GM19238 (cell line): ENCODE measurements around the gene MTMR2.

ENCODE experiments used
- DNase-seq: peaks from one replicate; pipeline ENCODE4 v3.0.0; 2011; ENCODE audit warnings: low spot score; ENCODE audit not compliant: insufficient read length

MTMR2 gene

DNA sequence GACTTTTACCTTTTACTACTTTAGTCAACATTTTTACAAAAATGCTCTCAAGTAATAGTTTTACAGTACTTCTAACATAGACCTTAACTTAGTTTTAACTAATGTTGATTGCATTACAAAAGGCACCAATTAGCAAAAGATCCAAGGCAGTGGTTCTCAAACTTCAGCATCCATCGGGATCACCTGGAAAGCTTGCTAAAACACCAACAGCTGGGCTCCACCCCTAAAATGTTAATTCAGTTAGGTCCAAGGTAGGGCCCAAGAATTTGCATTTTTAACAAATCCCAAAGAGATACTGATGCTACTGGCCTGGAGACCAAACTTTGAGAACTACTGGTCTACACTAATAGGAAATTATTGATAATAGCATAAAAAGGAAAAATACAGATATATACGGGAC, 5.9 kb downstream of the MTMR2 start:
- no peak for DNase-seq

DNA sequence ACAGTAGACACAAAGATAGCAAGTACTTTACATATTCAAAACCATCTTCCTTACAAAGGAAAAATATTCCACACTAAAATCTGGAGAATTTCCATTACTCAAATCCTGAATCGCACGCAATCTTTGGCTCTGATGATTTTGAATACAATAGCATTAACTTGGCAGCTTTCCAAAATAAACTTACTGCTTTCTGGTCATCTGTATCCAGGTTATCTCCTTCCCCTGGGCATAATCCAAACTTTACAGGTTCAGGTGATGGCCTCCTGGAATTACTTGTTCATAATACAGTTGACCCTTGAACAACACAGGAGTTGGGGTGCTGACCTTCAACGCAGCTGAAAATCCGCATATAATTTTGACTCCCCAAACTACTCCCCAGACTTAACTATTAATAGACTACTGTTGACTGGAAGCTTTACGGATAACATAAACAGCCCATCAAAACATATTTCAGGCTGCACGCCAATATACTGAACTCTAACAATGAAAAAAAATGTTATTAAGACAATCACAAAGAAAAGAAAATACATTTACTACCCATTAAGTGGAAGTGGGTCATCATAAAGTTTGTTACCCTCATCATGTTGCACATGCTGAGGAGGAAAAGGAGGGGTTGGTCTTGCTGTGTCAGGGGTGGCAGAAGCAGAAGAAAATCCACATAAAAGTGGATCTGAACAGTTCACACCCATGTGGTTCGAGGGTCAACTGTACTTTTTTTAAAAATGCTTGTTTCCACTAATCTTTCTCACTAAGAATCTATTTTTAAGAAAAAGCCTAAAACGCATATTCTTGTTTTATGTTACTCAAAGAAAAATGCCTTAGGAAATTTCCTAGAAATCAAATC, 6.5 kb downstream of the MTMR2 start:
- DNase-seq = no peak

DNA sequence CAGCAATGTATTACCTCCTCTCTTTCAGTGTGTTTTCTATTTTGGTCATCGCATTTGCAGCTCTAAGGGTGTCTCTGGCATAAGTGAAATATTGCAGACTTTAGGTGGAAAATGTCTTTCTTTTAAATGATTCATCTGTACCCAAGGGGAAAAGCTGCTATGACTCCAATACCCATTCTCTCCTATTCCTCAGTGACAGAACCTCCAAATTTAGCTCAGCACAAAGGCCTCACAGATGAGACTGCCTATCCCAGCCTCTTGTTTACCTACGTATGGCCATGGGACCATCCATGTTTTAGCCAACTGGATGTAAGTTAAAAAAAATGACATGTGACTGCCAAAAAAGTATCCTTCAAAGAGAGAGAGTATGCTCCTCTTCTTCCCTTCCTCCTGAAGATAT, 7.9 kb downstream of the MTMR2 start:
- DNase-seq = no peak

DNA sequence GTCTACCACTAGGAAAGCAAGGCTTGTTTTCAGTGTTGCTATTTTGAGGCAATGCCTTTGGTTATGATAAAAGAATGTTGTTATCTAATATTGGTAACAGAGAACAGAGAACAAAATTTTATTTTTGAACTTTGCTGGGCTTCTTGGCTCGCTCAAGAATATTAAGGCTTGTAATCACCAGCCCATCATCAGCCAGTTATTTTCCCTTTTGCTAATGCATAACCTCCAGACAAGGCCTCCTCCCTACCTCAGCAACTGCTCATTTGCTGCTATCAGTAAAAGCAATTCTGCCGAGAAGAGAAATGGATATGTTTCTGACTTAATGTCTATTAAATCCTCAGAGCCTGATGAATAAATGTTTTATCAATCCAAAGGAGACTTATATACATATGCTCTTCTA, 8.9 kb downstream of the MTMR2 start:
- DNase-seq = no peak

DNA sequence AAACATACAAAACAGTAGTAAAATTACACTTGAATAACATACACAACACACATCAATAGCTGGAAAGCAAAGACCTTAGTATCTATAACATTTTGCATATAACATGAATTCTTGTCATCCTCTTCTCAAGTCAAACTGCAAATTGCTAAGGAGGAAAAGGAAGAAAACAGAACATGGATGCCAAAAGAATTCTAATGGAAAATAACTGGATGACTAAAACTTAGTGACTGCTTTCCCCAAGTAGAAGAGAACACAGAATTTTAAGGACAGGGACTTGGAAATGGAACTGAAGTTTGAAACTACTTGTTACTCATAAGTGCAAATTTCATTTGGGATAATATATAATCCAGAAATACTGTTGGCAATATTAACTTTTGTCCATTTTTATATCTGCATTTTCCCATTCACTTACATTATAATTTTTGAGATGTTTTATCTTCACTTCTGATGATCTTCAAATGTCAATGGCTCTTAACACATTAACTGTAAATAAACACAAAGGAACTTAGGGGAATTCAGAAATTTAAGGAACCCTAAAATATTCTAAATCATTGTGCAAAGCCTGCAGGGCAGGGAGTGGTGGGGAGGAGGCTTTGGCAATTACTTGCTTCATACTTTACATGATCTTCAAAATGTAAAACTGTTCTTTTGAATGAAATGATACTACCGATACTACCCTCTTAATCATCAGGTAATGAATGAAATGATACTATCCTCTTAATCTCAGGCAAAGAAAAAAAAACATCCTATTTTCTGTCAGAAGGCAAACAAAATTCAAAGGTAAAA, 9.9 kb downstream of the MTMR2 start:
- no peak for DNase-seq

DNA sequence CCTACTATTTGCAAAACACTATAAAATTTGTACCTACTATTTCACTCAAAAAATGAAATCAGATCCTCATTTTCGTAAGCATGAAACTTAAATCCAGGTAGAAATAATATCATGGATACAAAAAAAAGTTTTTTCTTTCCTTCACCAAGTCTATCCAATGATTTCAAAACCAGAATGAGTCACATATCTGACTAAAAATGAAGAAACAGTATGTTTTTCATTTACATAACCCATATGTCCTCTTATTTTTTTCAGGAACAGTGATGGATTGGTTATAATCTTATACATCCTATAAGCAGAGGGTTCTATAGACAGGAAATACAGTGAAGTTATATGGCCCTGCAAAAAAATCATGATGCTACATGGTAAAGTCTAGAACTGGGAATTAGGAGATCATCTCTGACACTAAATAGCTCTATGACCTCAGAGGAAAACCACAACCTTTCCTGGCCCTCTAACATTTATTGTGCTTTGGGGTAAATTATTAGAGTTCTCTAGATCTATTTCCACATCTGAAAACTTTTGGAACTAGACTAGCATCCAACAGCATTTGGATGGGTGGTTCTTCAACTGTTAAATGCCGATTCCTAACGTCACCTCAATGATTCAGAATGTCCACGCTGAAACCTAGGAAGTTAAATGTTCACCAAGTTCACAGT, 10.9 kb downstream of the MTMR2 start:
- DNase-seq = no peak

DNA sequence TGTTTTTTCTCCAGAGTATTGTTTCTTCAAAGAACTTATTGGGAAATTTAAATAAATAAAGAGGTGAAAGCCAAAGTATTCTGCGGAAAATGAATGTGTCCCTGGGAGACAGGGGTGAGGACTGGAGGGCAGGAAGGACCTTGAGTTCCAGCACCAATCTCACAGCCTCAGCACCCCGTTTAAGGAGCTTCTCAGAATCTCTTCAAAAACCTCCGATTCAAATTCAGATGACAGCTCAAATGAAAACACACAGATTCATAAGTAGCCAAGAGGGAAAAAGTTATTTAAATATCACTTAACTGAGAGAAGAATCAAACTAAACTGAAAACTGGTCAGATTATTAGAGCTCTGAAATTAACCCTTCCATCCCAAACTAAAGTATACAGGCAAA, 12.5 kb downstream of the MTMR2 start:
- no peak for DNase-seq

DNA sequence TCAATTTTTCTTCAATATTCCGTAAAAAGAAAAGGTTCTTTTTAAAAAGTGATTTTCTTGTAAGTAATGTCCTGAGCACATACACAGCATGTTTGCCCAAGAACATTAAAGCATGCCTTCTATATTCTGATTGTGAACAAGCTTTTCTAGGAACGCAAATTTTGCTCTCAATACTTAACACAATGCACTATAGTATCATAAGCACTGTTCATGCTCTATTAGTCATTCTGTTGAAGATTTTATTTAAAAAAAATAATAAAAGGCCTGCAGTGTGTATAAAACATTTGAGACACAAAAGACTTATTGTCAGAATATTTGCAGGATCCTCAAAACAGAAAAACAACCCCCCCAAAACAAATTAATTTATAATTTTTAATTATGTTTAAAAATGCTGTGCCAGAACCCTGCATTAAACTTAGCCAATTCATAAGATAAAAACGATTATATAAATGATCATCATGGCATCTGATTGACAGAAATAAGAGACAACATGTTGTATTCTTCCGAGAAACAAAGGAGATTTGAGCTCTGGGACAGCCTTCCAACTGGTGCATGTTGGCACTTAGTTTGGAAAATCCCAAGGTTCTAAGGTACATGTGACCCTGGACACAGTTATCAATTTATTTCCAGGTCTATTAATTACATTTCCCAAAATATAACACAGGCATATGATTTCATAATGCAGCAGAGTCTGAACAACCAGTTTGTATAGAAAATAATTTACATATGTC, 13.1 kb downstream of the MTMR2 start:
- no peak for DNase-seq

DNA sequence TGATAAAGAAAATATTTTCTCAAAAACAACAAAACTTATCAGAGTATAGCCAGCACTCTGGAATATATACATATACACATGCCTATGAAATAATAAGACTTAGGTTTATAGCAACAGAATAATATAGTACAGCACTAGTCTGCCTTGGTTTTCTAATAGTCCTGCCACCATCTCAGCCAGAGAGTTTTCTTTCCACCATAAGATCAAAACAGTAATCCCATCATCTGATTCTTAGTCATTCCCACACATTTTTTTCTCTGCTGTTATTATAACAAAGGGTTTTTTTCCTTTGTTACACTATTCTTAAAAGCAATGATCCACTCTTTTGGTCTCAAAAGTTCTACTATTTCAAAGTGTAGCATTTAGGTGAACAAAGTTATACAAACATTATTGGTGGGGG, 15.1 kb downstream of the MTMR2 start:
- DNase-seq = no peak

DNA sequence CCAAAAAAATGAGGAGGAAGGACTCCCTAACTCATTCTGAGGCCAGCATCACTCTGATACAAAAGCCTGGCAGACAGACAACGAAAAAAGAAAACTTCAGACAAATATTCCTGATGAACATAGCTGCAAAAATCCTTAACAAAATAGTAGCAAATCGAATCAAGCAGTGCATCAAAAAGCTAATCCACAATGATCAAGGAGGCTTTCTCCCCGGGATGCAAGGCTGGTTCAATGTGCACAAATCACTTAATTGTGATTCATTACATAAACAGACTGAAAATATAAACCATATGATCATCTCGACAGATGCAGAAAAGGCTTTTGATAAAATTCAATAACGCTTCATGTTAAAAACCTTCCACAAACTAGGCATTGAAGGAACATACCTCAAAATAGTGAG, 16.4 kb downstream of the MTMR2 start:
- DNase-seq = no peak

DNA sequence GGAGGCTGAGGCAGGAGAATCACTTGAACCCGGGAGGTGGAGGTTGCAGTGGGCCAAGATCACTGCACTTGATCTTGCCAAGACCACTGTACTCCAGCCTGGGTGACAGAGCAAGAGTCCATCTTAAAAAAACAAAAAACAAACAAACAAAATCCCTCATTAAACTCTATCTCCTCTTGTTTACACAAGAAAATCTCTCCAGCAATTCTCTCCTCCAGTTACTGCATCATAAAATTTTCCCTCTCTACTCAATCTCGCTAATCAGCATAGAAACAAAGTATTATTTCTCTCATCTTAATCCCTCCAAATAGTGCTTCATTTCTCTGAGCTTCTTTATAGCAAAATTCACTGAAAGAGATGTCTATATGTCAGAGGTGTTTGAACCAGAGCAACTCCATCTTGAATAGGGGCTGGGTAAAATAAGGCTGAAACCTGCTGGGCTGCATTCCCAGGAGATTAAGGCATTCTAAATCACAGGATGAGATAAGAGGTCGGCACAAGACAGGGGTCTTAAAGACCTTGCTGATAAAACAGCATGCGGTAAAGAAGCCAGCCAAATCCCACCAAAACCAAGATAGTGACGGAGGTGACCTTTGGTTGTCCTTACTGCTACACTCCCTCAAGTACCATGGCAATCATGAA, 19.8 kb downstream of the MTMR2 start:
- DNase-seq = no peak

DNA sequence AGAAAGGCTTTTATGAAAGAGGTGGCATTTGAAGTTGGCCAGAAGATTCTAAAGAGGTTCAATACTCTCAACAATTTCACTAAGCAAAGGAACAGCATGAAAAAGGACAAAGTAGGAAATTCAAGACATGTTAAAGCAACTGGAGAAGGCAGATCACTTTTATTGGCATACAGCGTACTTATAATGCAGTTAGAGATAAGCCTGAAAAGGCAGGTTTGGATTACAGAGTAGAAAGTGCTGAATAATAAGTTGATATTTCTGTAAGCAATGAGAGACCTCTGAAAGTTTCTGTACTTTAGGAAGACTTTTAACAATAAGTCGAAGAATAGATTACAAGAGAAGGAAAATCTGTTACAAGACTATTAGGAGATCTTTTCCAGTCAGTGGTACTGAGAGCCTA, 25.1 kb downstream of the MTMR2 start:
- no peak for DNase-seq

DNA sequence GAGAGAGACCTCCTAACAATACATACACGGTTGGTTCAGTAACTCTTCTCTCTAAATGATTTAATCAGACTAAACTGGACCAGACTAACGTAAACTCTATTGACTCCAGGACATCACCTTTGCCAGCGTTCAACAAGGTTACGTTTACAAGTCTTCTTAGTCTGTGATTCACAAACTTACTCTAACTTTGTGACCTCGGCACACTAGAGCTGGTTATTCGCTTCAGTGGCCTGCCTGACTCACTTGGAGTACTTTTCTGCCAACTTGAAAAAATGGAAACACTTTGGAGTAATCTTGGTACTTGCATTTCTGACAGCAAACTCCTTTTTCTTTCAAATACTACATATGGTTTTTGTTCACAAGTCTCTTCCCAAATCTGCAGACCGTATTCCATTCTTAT, 26.2 kb downstream of the MTMR2 start:
- DNase-seq = no peak

DNA sequence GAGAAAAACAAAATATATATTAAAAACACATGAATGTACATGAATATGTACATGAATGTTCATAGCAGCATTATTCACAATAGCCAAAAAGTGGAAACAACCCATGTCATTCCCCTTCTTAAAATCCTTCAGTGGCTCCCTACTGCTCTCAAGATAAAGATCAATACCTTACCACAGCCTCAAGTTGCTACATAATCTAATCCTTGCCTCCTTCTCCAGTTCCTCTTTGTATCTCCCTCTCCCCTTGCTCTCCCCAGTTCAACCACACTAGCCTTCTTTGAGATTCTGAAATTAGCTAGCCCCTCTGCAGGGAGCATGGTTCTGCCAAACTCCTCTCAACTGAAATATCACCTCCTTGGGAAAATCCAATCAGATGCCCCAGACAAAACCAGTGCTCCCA, 28.1 kb downstream of the MTMR2 start:
- no peak for DNase-seq

DNA sequence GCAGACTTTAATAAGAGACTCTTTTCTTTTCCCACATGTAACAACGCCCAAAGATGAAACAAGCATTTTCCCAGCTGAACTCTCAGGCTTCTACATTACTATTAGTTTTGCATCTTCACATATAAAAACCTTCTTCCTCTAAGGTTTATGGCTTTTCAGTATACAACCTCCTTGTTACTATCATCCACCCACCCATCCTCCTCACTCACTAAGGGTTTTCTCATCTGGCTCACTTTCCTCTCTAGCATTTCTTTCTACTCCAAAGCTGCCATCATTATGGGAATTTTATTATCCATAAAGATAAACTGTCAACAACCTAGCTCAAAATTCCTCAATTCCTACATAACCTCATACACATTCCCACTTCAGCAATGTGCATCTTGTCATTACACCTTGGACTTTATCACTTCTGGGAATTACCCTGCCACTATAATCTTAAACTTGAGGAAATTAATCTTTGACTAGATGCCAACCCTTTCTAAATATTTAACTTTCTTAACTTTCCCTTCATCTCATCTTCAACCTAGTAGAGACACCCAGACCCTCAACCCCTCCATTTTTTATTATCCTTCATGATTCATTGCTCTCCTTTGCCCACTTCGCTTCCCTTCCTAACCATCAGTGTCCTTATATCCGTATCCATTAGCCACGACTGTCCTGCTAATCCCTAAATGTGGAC, 30.9 kb downstream of the MTMR2 start:
- no peak for DNase-seq

DNA sequence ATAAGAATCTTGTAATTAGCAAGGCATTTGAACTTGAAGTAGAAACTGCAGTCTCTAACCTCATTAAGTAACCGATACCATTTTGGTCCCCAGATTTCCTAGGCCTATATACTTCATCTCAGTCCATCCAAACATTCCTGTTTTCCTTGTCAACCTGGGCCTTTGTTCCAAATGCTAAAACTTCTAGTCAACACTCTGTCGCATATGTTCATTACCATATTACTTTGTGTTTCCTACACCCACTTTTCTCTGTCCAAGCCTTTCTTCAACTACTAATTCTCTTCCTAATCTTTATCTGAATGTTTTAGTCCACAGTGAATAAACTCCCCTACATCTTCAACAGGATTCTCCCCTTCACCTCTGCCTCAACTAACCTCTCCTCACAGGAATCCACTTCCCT, 31.4 kb downstream of the MTMR2 start:
- no peak for DNase-seq

DNA sequence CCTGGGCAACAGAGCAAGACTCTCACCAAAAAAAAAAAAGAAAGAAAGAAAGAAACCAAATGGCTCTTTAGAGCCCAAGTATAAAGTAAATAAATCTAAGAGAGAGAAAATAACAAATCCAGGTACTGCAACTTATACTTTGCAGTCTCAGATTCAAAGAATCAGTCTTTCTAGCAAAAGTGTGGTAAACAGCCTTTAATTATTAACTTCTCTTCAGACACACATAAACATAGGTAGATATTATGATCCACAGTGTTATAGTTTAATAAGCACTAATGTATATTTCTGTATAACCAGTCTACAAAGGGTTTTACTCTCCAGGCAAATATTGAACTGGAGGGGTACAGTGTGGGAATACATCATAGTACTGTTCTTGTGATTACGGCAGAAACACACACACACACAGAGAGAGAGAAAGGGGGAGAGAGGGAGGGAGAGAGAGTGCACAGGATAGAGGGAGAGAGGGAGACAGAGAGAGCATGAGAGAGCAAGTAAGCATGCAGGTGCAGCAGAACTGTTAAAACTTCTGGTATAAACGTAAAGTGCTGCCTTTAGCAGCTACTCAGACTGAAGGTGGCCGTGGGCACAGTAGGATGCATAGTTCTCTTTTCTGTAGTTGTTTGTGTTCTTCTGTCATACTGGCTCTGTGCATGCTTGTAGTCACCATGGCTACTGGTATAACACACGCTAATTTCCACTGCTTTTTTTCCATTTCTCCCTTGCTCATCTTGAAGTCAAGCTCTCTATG, 32.3 kb downstream of the MTMR2 start:
- no peak for DNase-seq

DNA sequence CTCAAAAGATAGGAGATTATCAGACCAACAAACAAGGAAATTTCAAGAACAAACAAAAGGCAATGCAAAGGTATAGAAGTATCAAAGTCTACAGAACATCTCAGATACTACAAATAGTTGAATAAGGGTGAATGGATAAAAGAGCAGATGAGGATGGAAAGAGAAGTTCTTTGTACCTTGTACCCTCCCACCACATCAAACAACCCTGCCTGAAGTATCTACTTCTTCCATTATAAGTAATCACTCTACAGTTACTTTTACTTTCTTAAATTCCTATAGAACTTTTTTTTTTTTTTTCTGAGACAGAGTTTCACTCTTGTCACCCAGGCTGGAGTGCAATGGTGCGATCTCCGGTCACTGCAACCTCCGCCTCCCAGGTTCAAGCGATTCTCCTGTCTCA, 35.1 kb downstream of the MTMR2 start:
- DNase-seq = no peak

DNA sequence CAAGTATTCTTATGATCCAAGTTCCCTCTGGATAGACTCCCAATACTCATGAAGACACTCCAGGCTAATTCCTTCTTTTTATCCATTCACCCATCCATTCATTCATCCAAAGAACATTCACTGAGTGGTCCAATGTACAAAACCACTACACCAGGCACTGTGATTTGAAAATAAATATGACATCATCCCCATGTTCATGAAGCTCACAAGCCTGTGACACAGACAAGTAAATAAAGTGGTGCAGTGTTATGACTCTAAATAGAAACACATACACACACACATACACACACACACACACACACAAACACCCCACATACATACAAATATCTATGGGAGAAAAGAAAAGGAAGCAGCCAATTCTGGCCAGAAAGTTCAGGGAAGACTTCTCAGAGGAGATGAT, 35.5 kb downstream of the MTMR2 start:
- no peak for DNase-seq

DNA sequence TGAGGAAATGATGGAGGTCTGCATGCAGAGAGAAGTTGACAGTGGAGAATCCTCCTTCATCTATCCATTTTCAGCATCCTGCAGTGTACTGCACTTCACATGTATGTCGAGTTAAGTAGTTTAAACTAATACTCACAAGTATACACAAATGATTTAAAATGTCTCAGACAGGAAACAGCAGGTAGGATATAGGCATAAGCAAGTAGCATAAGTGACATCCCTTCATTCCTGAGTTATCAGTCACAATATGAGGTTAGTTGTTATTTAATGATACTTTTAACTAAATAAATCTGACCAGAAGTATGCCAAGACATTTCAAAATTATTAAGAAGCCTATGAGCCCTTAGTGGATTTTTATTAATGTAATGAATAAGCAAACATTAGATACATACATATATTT, 37.4 kb downstream of the MTMR2 start:
- DNase-seq = no peak
